Measurements from ENCODE around the gene ZNF92.

ZNF92 gene

DNA sequence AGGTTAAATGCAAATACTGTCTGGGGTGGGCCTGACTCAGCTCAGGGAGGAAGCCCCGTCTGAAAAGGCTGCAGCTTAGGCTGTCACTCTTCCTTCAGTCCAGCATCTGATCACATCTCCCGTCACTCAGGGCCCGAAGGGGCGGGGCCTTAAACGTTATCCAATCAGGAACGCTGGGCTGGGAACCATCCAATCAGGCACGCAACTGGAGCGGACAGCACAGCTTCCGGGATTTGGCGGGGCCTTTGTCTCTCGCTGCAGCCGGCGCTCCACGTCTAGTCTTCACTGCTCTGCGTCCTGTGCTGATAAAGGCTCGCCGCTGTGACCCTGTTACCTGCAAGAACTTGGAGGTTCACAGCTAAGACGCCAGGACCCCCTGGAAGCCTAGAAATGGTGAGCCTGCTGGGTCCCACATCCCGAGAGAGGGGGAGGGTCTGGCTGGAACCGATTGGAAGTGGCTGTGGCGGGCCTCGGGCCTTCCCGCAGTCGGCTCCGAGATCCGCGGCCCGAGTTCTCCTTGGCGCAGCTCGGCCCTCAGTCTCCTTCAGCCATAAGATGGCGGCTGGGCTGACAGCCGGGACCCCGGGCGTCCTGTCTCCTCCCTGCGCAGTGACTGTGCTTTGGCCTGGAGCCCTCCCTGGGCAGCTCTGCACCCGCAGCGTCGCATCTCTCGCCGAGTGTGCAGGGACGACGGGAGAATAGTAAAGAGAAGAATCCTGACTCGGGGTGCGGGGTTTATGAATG is at the start of gene ZNF92 (continued):
- TF ChIP-seq, protein P1, sequence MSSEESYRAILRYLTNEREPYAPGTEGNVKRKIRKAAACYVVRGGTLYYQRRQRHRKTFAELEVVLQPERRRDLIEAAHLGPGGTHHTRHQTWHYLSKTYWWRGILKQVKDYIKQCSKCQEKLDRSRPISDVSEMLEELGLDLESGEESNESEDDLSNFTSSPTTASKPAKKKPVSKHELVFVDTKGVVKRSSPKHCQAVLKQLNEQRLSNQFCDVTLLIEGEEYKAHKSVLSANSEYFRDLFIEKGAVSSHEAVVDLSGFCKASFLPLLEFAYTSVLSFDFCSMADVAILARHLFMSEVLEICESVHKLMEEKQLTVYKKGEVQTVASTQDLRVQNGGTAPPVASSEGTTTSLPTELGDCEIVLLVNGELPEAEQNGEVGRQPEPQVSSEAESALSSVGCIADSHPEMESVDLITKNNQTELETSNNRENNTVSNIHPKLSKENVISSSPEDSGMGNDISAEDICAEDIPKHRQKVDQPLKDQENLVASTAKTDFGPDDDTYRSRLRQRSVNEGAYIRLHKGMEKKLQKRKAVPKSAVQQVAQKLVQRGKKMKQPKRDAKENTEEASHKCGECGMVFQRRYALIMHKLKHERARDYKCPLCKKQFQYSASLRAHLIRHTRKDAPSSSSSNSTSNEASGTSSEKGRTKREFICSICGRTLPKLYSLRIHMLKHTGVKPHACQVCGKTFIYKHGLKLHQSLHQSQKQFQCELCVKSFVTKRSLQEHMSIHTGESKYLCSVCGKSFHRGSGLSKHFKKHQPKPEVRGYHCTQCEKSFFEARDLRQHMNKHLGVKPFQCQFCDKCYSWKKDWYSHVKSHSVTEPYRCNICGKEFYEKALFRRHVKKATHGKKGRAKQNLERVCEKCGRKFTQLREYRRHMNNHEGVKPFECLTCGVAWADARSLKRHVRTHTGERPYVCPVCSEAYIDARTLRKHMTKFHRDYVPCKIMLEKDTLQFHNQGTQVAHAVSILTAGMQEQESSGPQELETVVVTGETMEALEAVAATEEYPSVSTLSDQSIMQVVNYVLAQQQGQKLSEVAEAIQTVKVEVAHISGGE (tag by site-specific recombination; conservative IDR thresholded peaks at IDR 0.05; ENCODE audit: low read depth): no peak; the same call in 1 of the 2 replicates
- TF ChIP-seq, protein P2, sequence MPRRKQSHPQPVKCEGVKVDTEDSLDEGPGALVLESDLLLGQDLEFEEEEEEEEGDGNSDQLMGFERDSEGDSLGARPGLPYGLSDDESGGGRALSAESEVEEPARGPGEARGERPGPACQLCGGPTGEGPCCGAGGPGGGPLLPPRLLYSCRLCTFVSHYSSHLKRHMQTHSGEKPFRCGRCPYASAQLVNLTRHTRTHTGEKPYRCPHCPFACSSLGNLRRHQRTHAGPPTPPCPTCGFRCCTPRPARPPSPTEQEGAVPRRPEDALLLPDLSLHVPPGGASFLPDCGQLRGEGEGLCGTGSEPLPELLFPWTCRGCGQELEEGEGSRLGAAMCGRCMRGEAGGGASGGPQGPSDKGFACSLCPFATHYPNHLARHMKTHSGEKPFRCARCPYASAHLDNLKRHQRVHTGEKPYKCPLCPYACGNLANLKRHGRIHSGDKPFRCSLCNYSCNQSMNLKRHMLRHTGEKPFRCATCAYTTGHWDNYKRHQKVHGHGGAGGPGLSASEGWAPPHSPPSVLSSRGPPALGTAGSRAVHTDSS (tag by site-specific recombination; IDR thresholded peaks at IDR 0.05): no peak
- TF ChIP-seq ZNF155 (tag by site-specific recombination; IDR thresholded peaks at IDR 0.05) (no peak), ZFP37 (tag by site-specific recombination; IDR thresholded peaks at IDR 0.05) (peak; percentile 73), ZNF391 (tag by site-specific recombination; IDR thresholded peaks at IDR 0.05; ENCODE audit: borderline replicate concordance, low read depth) (no peak), ZNF600 (tag by site-specific recombination; IDR thresholded peaks at IDR 0.05) (peak; percentile 44; the same call in 1 of the 2 replicates), ZNF660 (tag by site-specific recombination; IDR thresholded peaks at IDR 0.05) (peak; percentile 80; the same call in 1 of the 2 replicates), ZNF776 (tag by site-specific recombination; IDR thresholded peaks at IDR 0.05; ENCODE audit: borderline replicate concordance) (no peak), ZSCAN30 (tag by site-specific recombination; IDR thresholded peaks at IDR 0.05) (peak; percentile 55; the same call in 1 of the 2 replicates), MEIS1 (CRISPR knock-in tag; IDR thresholded peaks at IDR 0.05; ENCODE audit: borderline replicate concordance) (no peak), ZNF76 (tag by site-specific recombination; IDR thresholded peaks at IDR 0.05; ENCODE audit: borderline replicate concordance, low read depth) (0 out of 2 replicates have a peak, but pooled peaks have one; percentile 43), SP2 (tag by site-specific recombination; IDR thresholded peaks at IDR 0.05) (peak; percentile 94), KLF8 (tag by site-specific recombination; IDR thresholded peaks at IDR 0.05) (no peak; the same call in 1 of the 2 replicates), TRIM28 (IDR thresholded peaks at IDR 0.05; ENCODE audit: borderline replicate concordance, low read length) (no peak), ZBTB17 (tag by site-specific recombination; IDR thresholded peaks at IDR 0.05) (peak; percentile 92), ZFP41 (tag by site-specific recombination; IDR thresholded peaks at IDR 0.05; ENCODE audit: borderline replicate concordance) (no peak), KLF7 (tag by site-specific recombination; IDR thresholded peaks at IDR 0.05; ENCODE audit: borderline replicate concordance) (no peak), ZNF292 (tag by site-specific recombination; IDR thresholded peaks at IDR 0.05; ENCODE audit: borderline replicate concordance, low read depth) (no peak), ZFHX2 (tag by site-specific recombination; conservative IDR thresholded peaks at IDR 0.05) (no peak), SP7 (tag by site-specific recombination; IDR thresholded peaks at IDR 0.05) (peak; percentile 69)
- TF ChIP-seq, protein P3, sequence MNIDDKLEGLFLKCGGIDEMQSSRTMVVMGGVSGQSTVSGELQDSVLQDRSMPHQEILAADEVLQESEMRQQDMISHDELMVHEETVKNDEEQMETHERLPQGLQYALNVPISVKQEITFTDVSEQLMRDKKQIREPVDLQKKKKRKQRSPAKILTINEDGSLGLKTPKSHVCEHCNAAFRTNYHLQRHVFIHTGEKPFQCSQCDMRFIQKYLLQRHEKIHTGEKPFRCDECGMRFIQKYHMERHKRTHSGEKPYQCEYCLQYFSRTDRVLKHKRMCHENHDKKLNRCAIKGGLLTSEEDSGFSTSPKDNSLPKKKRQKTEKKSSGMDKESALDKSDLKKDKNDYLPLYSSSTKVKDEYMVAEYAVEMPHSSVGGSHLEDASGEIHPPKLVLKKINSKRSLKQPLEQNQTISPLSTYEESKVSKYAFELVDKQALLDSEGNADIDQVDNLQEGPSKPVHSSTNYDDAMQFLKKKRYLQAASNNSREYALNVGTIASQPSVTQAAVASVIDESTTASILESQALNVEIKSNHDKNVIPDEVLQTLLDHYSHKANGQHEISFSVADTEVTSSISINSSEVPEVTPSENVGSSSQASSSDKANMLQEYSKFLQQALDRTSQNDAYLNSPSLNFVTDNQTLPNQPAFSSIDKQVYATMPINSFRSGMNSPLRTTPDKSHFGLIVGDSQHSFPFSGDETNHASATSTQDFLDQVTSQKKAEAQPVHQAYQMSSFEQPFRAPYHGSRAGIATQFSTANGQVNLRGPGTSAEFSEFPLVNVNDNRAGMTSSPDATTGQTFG (tag by site-specific recombination; IDR thresholded peaks at IDR 0.05; ENCODE audit: borderline replicate concordance): no peak
- TF ChIP-seq, protein P4, sequence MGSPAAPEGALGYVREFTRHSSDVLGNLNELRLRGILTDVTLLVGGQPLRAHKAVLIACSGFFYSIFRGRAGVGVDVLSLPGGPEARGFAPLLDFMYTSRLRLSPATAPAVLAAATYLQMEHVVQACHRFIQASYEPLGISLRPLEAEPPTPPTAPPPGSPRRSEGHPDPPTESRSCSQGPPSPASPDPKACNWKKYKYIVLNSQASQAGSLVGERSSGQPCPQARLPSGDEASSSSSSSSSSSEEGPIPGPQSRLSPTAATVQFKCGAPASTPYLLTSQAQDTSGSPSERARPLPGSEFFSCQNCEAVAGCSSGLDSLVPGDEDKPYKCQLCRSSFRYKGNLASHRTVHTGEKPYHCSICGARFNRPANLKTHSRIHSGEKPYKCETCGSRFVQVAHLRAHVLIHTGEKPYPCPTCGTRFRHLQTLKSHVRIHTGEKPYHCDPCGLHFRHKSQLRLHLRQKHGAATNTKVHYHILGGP (tag by site-specific recombination; IDR thresholded peaks at IDR 0.05): no peak
- TF ChIP-seq, protein P5, sequence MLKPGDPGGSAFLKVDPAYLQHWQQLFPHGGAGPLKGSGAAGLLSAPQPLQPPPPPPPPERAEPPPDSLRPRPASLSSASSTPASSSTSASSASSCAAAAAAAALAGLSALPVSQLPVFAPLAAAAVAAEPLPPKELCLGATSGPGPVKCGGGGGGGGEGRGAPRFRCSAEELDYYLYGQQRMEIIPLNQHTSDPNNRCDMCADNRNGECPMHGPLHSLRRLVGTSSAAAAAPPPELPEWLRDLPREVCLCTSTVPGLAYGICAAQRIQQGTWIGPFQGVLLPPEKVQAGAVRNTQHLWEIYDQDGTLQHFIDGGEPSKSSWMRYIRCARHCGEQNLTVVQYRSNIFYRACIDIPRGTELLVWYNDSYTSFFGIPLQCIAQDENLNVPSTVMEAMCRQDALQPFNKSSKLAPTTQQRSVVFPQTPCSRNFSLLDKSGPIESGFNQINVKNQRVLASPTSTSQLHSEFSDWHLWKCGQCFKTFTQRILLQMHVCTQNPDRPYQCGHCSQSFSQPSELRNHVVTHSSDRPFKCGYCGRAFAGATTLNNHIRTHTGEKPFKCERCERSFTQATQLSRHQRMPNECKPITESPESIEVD (tag by site-specific recombination; IDR thresholded peaks at IDR 0.05): no peak
- TF ChIP-seq, protein P6, sequence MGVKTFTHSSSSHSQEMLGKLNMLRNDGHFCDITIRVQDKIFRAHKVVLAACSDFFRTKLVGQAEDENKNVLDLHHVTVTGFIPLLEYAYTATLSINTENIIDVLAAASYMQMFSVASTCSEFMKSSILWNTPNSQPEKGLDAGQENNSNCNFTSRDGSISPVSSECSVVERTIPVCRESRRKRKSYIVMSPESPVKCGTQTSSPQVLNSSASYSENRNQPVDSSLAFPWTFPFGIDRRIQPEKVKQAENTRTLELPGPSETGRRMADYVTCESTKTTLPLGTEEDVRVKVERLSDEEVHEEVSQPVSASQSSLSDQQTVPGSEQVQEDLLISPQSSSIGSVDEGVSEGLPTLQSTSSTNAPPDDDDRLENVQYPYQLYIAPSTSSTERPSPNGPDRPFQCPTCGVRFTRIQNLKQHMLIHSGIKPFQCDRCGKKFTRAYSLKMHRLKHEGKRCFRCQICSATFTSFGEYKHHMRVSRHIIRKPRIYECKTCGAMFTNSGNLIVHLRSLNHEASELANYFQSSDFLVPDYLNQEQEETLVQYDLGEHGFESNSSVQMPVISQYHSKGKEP (tag by site-specific recombination; IDR thresholded peaks at IDR 0.05): peak; percentile 19; the same call in 1 of the 2 replicates
- TF ChIP-seq, protein P7, sequence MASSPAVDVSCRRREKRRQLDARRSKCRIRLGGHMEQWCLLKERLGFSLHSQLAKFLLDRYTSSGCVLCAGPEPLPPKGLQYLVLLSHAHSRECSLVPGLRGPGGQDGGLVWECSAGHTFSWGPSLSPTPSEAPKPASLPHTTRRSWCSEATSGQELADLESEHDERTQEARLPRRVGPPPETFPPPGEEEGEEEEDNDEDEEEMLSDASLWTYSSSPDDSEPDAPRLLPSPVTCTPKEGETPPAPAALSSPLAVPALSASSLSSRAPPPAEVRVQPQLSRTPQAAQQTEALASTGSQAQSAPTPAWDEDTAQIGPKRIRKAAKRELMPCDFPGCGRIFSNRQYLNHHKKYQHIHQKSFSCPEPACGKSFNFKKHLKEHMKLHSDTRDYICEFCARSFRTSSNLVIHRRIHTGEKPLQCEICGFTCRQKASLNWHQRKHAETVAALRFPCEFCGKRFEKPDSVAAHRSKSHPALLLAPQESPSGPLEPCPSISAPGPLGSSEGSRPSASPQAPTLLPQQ (tag by site-specific recombination; IDR thresholded peaks at IDR 0.05): peak; percentile 60

Measured in HEK293 (cell line).